ENCODE measurements around the gene BCDIN3D. TPM values are rescaled to one million over a fixed set of nuclear protein-coding genes. Genes with fewer than 3 reads are reported as not detected.

BCDIN3D gene
- total and polyA plus RNA-seq, 9 donors: 2.8 to 5.9 (median 4.7) TPM

- Histone ChIP-seq H3K27ac (no peak overlapping the region), H3K4me3 (no peak overlapping the region), H3K9me3 (no peaks in the 10 kb centered on the region), H3K36me3 (no peaks in the 10 kb centered on the region), H3K4me1 (ENCODE audit: insufficient read depth) (no peaks in the 10 kb centered on the region), H3K27me3 (no peaks in the 10 kb centered on the region)
- 84 to 89% (median 88%) methylated on average over 17 of the region's 17 CpGs for WGBS, 3 donors
- intact Hi-C loops (cut with DNase I): no loop called here
- no peak for TF ChIP-seq CTCF (IDR thresholded peaks at IDR 0.05)
- TF ChIP-seq POLR2A (IDR thresholded peaks at IDR 0.05): no peak
- TF ChIP-seq EP300 (IDR thresholded peaks at IDR 0.05): no peak
- DNase-seq: peak in 1 of 5 donors; percentile 25
These were observed 41.5 kb downstream of the BCDIN3D start for GRCh38 chr12:49801141-49802063.

GRCh38 chr12:49800421-49801140 is 42.3 kb downstream of the BCDIN3D start:
- DNase-seq: peak in 1 of 5 donors; percentile 24
- Histone ChIP-seq H3K4me3 (no peak overlapping the region), H3K36me3 (no peaks in the 10 kb centered on the region), H3K27me3 (no peaks in the 10 kb centered on the region), H3K4me1 (ENCODE audit: insufficient read depth) (no peaks in the 10 kb centered on the region), H3K27ac (no peak overlapping the region), H3K9me3 (no peaks in the 10 kb centered on the region)
- intact Hi-C loops (cut with DNase I): no loop called here
- 84 to 86% (median 85%) methylated on average over 11 of the region's 11 CpGs for WGBS, 3 donors
- no peak for TF ChIP-seq CTCF (IDR thresholded peaks at IDR 0.05)
- TF ChIP-seq POLR2A (IDR thresholded peaks at IDR 0.05): no peak
- TF ChIP-seq EP300 (IDR thresholded peaks at IDR 0.05): no peak

- intact Hi-C loops (cut with DNase I): no loop called here
- no peaks in the 10 kb centered on the region for H3K4me1 ChIP-seq (ENCODE audit: insufficient read depth)
These were observed 44.0 kb downstream of the BCDIN3D start for GRCh38 chr12:49798934-49799333.

More at GRCh38 chr12:49798934-49799333, 44.0 kb downstream of the BCDIN3D start:
- Histone ChIP-seq H3K27ac (no peak overlapping the region), H3K36me3 (no peaks in the 10 kb centered on the region), H3K9me3 (no peaks in the 10 kb centered on the region), H3K4me3 (no peak overlapping the region), H3K27me3 (no peaks in the 10 kb centered on the region)
- TF ChIP-seq POLR2A (IDR thresholded peaks at IDR 0.05) (no peak), CTCF (IDR thresholded peaks at IDR 0.05) (no peak), EP300 (IDR thresholded peaks at IDR 0.05) (no peak)
- WGBS, 3 donors: 77 to 84% (median 81%) methylated on average over 2 of the region's 2 CpGs
- no peak for DNase-seq
